GM18909 (cell line): ENCODE measurements around the gene PHC2.

Source experiments
- ATAC-seq: cut with Tn5 transposase; IDR thresholded peaks from one replicate; pipeline ENCODE4 v1.9.1; 2021; ENCODE audit warnings: mild to moderate bottlenecking; ENCODE audit not compliant: unreplicated experiment, poor library complexity

Gene PHC2

GRCh38 chr1:33280091-33280661, 150.7 kb downstream of the PHC2 start:
- ATAC-seq: no peak

GRCh38 chr1:33277488-33278084, 153.3 kb downstream of the PHC2 start:
- no peak for ATAC-seq

DNA sequence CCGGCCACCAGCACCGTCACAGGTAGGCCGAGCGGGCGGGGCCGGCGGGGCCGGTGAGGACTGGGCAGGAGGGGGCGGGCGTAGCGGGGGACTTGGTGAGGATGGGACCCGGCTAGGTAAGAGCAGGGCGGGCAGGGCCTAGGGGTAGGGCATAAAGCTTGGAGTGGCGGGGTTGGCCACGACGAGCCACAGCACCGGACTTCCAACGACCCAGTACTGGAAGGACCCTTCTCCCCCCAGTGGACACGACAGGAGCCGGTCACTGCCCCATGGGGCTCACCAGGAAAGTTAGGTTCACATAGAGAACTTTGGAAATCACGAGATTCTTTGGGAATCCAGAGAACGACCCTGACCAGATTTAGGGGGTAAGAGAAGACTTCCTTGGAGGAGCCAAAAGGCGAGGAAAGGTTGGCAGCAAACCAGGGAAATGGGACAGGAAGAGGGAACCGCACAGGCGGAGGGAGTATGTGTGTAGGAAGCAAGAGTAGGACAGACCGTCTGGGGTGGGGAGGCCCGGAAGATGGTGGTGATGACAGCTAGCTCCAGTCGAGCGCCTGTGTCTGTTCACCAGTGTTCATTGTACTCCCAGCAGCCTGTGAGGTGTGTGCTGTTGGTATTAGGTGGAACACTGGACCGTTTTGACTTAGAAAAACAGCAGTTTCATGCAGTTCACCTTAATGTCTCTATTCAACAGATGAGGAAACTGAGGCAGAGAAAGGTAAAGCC, 154.2 kb downstream of the PHC2 start:
- no peak for ATAC-seq

DNA sequence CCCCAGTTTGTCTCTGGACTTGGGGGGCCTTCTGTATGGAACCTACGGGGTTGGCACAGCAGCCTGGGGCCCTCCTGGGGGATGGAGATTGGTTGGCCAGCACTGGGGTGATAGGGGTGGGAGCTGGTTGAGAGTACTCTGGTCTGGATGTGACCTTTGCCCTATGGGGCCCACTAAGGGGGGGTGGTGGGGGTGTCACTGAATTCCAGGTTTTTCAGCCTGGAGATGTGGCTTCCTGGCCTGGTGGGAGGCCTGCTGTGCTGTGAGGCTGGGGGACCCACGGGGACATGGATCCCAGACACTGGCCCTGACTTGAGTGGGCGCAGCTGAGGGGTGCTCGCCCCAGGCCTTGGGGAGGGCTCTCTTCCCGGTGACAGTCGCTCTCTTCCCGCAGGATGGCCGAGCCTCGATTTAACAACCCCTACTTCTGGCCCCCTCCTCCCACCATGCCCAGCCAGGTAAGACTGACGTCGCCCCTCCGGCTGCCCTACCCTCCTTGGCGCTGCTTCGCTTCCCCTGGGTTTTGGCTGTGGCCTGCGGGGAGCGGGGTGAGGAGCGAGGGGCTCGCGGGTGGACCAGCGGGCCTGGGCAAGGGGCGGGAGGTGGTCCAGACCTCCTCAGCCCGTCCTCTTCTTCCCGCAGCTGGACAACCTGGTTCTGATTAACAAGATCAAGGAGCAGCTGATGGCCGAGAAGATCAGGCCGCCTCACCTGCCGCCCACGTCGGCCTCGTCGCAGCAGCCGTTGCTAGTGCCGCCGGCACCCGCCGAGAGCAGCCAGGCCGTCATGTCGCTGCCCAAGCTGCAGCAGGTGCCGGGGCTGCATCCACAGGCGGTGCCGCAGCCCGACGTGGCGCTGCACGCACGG, 155.0 kb downstream of the PHC2 start:
- ATAC-seq: no peak

GRCh38 chr1:33275195-33275594, 155.7 kb downstream of the PHC2 start:
- ATAC-seq: no peak

DNA sequence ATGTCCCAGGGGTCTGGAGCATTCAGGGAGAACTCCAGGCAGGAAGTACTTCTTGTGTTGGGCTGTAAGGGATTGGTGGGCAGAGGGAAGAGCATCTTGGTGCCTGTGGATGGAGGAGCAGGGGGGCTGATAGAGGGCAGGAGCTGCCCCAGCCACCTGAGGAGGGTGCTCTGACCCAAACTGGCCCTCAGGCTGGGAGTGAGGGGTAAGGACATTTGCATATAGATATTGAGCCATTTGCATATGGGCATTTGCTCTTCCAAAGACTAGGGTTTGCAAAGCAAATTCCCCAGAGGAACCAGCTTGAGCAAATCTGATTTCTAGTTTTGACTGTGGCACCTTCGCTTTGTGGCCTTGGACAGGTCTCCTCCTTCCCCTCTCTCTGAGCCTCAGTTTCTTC, 156.4 kb downstream of the PHC2 start:
- ATAC-seq: no peak

DNA sequence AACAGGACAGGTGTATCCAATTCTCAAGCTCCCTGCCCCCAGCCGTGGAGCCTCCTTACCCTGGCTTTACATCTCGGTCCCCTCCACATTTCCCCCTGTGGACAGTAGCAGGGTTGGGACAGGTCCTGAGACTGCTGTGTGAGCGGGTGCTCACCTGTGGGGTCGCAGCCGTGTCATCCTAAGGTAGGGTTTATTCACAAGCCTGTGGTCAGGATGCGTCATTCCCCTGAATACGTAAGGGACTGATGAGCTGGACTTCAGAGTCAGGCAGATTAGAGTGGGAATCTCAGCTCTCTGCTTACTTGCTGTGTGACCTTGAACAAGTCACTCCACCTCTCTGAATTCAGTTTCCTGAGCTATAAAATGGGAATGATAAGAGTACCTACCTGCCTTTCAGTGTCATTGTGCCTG, 156.9 kb downstream of the PHC2 start:
- ATAC-seq: no peak
